ENCODE measurements around the gene MCM3.

DNA sequence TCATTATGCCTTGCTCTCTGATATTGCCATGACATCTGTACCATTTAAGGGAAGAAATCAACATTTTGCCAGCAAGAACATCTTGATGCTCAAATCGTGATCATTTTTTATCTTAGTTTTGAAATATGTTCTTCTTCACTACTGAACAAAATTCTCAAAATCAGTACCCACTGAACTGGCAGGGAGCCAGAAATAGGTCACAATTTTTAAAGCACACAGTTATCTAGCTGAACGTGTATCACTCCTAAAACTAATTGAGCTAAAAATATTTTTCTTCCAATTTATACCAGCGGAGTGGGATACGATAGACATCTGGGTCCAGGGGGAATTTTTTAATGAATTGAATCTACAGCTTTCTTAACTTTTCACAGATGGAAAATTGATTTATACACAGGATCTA lies 51.5 kb downstream of the MCM3 start:
- TF ChIP-seq, protein P1, sequence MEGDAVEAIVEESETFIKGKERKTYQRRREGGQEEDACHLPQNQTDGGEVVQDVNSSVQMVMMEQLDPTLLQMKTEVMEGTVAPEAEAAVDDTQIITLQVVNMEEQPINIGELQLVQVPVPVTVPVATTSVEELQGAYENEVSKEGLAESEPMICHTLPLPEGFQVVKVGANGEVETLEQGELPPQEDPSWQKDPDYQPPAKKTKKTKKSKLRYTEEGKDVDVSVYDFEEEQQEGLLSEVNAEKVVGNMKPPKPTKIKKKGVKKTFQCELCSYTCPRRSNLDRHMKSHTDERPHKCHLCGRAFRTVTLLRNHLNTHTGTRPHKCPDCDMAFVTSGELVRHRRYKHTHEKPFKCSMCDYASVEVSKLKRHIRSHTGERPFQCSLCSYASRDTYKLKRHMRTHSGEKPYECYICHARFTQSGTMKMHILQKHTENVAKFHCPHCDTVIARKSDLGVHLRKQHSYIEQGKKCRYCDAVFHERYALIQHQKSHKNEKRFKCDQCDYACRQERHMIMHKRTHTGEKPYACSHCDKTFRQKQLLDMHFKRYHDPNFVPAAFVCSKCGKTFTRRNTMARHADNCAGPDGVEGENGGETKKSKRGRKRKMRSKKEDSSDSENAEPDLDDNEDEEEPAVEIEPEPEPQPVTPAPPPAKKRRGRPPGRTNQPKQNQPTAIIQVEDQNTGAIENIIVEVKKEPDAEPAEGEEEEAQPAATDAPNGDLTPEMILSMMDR (IDR thresholded peaks at IDR 0.05 in 4 of 5, conservative IDR thresholded peaks at IDR 0.05 in 1 of 5) = no peak
- TF ChIP-seq POLR2A (IDR thresholded peaks at IDR 0.05) = no peak
